Spleen (tissue), 11 donors: Measurements from ENCODE around the gene TMEM267. TPM values are rescaled to one million over a fixed set of nuclear protein-coding genes. Genes with fewer than 3 reads are reported as not detected.
"Not testable (repeated sequence)": the region's sequence is repeated elsewhere in the genome, so short reads cannot be mapped to it uniquely, and the experiment has no call there.

Experiments
- DNase-seq: peaks from one replicate; pipeline ENCODE4 v3.0.0-alpha.2; 2020
- H3K27ac ChIP-seq, 8 donors: fragments of 200-600 bp; sonication (generic) in 7 of 8; 1 replicate in 4 of 8; 2 replicates in 4 of 8; pipeline versions ENCODE4 v1.5.0 to v1.8.0; 2016 to 2021; ENCODE audit warnings: inconsistent platforms in 4 of 8, mild to moderate bottlenecking in 4 of 8, moderate library complexity in 1 of 8
- H3K27me3 ChIP-seq, 7 donors: fragments of 200-600 bp; sonication (generic) in 6 of 7; replicated peaks in 1 of 7; 1 replicate in 4 of 7; 2 replicates in 3 of 7; pipeline versions ENCODE4 v1.5.0 to v1.8.0; 2016 to 2021; ENCODE audit warnings: inconsistent platforms in 3 of 7, mild to moderate bottlenecking in 1 of 7
- H3K36me3 ChIP-seq, 6 donors: fragments of 200-600 bp; sonication (generic) in 5 of 6; 1 replicate in 4 of 6; 2 replicates in 2 of 6; pipeline versions ENCODE4 v1.5.0 to v1.8.0; 2016 to 2021; ENCODE audit warnings: inconsistent platforms in 2 of 6
- H3K4me1 ChIP-seq, 6 donors: fragments of 200-600 bp; sonication (generic) in 5 of 6; 1 replicate in 3 of 6; 2 replicates in 3 of 6; pipeline versions ENCODE4 v1.5.0 to v1.8.0; 2016 to 2021; ENCODE audit warnings: inconsistent platforms in 3 of 6
- H3K4me3 ChIP-seq, 8 donors: fragments of 200-600 bp; sonication (generic) in 7 of 8; 1 replicate in 4 of 8; 2 replicates in 4 of 8; pipeline versions ENCODE4 v1.5.0 to v1.8.0; 2016 to 2021; ENCODE audit warnings: inconsistent platforms in 4 of 8, mild to moderate bottlenecking in 4 of 8, moderate library complexity in 2 of 8
- H3K9me3 ChIP-seq, 8 donors: fragments of 200-600 bp; sonication (generic) in 7 of 8; 1 replicate in 4 of 8; 2 replicates in 4 of 8; pipeline versions ENCODE4 v1.5.0 to v1.8.0; 2016 to 2021; ENCODE audit warnings: inconsistent platforms in 4 of 8
- POLR2A ChIP-seq, 3 donors: fragments of 450-650 bp; IDR thresholded peaks; one replicate each; pipeline ENCODE4 v1.5.1; 2017; ENCODE audit warnings: antibody characterized with exemption in 3 of 3, mild to moderate bottlenecking in 1 of 3
- POLR2AphosphoS5 ChIP-seq, 3 donors: sonication (generic); formaldehyde crosslinking; IDR thresholded peaks; one replicate each; pipeline ENCODE4 v1.5.1; 2017; ENCODE audit warnings: antibody characterized with exemption in 3 of 3
- WGBS, 5 donors: extraction: QIAGEN DNeasy Blood & Tissue Kit in 3 of 5; methylation state at CpG; one replicate each; pipeline versions ENCODE4 v1.1.5 to v1.1.7; 2013 to 2018; 5-methylcytosine and 5-hydroxymethylcytosine counted together
- intact Hi-C: fragments of 100-400 bp; cut with DNase I; formaldehyde crosslinking; loops from one replicate; pipeline ENCODE4 v1.15.0; 2023; ENCODE audit warnings: low total_unique reads
- polyA plus RNA-seq, 3 donors: library from polyadenylated mRNA; stranded (reverse); fragments of 200-250 nt; gene quantifications; one replicate each; pipeline ENCODE4 v1.2.1, GENCODE V29; 2013
- total RNA-seq, 7 donors: library from RNA; depleted of rRNA in 3 of 7; stranded (reverse); fragments of >200 nt in 3 of 7; fragmentation: NEBNext Ultra II Directional in 4 of 7; extraction: Animal tissue kit (Norgen Biotek cat#: 25700) in 4 of 7; gene quantifications; one replicate each; pipeline versions ENCODE4 v1.1.0 to v1.2.1, GENCODE V29; 2016 to 2021
- TF ChIP-seq, protein P1 (sequence below), 11 experiments: fragments of 200-600 bp in 7 of 11; fragments of 450-650 bp in 4 of 11; sonication (generic) in 4 of 11; IDR thresholded peaks in 8 of 11; conservative IDR thresholded peaks in 3 of 11; 1 replicate in 7 of 11; 2 replicates in 4 of 11; pipeline versions ENCODE4 v1.4.0 to v1.8.0; 2016 to 2021; ENCODE audit warnings: antibody characterized with exemption in 11 of 11, inconsistent platforms in 4 of 11, mild to moderate bottlenecking in 1 of 11
- donor health status: healthy with polysubstance abuse.
- donor health status: DM: no; HTN: no; CAD: no; lungs with moderate emphysema.
- donor health status: DM: no; HTN: no; CAD: no.
- donor health status: Bipolar disorder and iron deficiency.
- donor health status: healthy.
- donor health status: DM: no; HTN: no; CAD: no.
- donor health status: DM: yes; HTN: yes; CAD: no.

The TMEM267 gene
- total and polyA plus RNA-seq, 10 donors = 9.2 to 18.0 (median 11.2) TPM

DNA sequence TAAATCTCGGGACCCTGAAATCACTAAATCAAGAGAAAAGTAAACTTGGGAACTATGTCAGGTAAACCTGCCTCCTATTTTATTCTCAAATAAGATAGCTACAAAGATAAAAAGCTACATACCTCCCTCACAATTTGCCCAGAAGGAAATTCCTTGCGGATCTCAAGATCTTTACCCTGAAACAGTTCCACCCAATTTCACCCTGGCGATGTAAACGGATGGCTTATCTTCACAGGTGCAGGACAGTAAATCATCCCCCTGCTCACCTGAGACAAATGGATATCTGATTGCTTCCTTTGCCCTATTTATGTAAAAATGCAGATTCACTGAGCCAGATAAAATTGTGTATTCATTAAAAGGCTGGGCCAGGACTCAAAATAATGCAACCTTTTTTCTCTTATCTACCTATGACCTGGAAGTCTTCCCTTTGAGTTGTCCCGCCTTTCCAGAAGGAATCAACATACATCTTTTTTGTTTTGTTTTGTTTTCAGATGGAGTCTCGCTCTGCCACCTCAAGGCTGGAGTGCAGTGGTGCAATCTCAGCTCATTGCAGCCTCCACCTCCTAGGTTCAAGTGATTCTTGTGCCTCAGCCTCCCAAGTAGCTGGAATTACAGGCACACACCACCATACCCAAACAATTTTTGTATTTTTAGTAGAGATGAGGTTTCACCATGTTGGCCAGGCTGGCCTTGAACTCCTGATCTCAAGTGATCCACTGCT lies 13.8 kb downstream of the TMEM267 start:
- TF ChIP-seq POLR2AphosphoS5 (IDR thresholded peaks at IDR 0.05) (no peak), POLR2A (IDR thresholded peaks at IDR 0.05) (no peak)
- TF ChIP-seq, protein P1, sequence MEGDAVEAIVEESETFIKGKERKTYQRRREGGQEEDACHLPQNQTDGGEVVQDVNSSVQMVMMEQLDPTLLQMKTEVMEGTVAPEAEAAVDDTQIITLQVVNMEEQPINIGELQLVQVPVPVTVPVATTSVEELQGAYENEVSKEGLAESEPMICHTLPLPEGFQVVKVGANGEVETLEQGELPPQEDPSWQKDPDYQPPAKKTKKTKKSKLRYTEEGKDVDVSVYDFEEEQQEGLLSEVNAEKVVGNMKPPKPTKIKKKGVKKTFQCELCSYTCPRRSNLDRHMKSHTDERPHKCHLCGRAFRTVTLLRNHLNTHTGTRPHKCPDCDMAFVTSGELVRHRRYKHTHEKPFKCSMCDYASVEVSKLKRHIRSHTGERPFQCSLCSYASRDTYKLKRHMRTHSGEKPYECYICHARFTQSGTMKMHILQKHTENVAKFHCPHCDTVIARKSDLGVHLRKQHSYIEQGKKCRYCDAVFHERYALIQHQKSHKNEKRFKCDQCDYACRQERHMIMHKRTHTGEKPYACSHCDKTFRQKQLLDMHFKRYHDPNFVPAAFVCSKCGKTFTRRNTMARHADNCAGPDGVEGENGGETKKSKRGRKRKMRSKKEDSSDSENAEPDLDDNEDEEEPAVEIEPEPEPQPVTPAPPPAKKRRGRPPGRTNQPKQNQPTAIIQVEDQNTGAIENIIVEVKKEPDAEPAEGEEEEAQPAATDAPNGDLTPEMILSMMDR (IDR thresholded peaks at IDR 0.05 in 8 of 11, conservative IDR thresholded peaks at IDR 0.05 in 3 of 11) = no peak
- peaks cover 0 to 44% (median 5%) of the 10 kb centered on the region in 6 donors for H3K36me3 ChIP-seq
- DNase-seq = no peak
- no peak overlapping the region for H3K4me3 ChIP-seq
- WGBS, 5 donors = 93 to 99% (median 96%) methylated on average over 6 of the region's 6 CpGs
- no peak overlapping the region for H3K27ac ChIP-seq
- intact Hi-C loops = no loop called here
- no peaks in the 10 kb centered on the region for H3K4me1 ChIP-seq
- H3K9me3 ChIP-seq = peaks cover 0 to 40% (median 35%) of the 10 kb centered on the region in 8 donors
- no peaks in the 10 kb centered on the region for H3K27me3 ChIP-seq

DNA sequence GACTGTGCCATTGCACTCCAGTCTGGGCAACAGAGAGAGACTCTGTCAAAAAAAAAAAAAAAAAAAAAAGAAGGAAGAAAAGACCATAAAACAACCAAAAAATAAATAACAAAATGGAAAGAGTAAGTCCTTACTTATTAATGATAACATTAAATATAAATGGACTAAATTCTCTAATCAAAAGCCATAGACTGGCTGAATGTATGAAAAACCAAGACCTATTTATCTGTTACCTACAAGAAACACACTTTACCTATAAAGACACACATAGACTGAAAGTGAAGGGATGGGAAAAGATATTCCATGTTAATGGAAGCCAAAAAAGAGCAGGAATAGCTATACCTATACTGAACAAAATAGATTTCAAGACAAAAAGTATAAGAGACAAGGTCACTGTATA lies 16.6 kb downstream of the TMEM267 start:
- Histone ChIP-seq H3K27me3 (no peaks in the 10 kb centered on the region), H3K4me1 (no peaks in the 10 kb centered on the region), H3K27ac (no peak overlapping the region), H3K9me3 (peaks cover 0 to 40% (median 35%) of the 10 kb centered on the region in 8 donors), H3K4me3 (no peak overlapping the region), H3K36me3 (peaks cover 0 to 42% (median 5%) of the 10 kb centered on the region in 6 donors)
- DNase-seq = no peak
- TF ChIP-seq POLR2A (IDR thresholded peaks at IDR 0.05) (no peak), POLR2AphosphoS5 (IDR thresholded peaks at IDR 0.05) (no peak)
- TF ChIP-seq, protein P1 (IDR thresholded peaks at IDR 0.05 in 8 of 11, conservative IDR thresholded peaks at IDR 0.05 in 3 of 11) = no peak
- intact Hi-C loops = no loop called here

DNA sequence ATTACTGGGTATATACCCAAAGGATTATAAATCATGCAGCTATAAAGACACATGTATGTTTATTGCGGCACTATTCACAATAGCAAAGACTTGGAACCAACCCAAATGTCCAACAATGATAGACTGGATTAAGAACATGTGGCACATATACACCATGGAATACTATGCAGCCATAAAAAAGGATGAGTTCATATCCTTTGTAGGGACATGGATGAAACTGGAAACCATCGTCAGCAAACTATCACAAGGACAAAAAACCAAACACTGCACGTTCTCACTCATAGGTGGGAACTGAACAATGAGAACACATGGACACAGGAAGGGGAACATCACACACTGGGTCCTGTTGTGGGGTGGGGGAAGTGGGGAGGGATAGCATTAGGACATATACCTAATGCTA lies 18.2 kb downstream of the TMEM267 start:
- Histone ChIP-seq H3K36me3 (peaks cover 0 to 55% (median 5%) of the 10 kb centered on the region in 6 donors), H3K9me3 (peaks cover 0 to 31% (median 27%) of the 10 kb centered on the region in 8 donors)
- intact Hi-C loops, DNase-seq, H3K27ac ChIP-seq, H3K4me3 ChIP-seq, H3K4me1 ChIP-seq, H3K27me3 ChIP-seq: not testable (repeated sequence)
- 93 to 100% (median 100%) methylated on average over 3 of the region's 3 CpGs for WGBS, 5 donors

DNA sequence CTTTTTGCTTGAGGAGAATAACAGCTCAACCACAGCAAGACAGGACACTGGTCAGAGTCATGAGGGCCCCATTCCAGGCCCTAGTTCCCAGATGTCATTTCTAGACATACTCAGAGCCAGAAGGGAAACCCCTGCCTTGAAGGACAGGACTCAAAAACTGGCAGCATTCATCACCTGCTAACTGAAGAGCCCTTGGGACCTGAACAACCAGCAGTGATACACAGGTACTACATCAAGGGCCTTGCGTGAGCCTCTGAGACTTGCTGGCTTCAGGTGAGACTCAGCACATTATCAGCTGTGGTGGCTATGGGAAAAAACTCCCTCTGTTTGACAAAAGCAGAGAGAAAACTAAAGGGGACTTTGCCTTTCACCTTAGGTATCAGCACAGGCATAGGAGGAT lies 22.6 kb downstream of the TMEM267 start:
- Histone ChIP-seq H3K36me3 (peaks cover 0 to 42% (median under 1%) of the 10 kb centered on the region in 6 donors), H3K4me3 (no peak overlapping the region), H3K9me3 (peaks cover 0 to 28% (median 17%) of the 10 kb centered on the region in 8 donors), H3K27ac (no peak overlapping the region), H3K4me1 (no peaks in the 10 kb centered on the region), H3K27me3 (no peaks in the 10 kb centered on the region)
- TF ChIP-seq, protein P1 (IDR thresholded peaks at IDR 0.05 in 8 of 11, conservative IDR thresholded peaks at IDR 0.05 in 3 of 11) = no peak
- TF ChIP-seq POLR2A (IDR thresholded peaks at IDR 0.05) (no peak), POLR2AphosphoS5 (IDR thresholded peaks at IDR 0.05) (no peak)
- intact Hi-C loops = no loop called here
- WGBS, 5 donors = 97 to 100% (median 99%) methylated on average over 1 of the region's 1 CpG; no CpG with 5 or more reads in 1 of the 5 donors
- no peak for DNase-seq
